ENCODE measurements around the gene INTS7.

The INTS7 gene

GRCh38 chr1:211902624-211903291 is 132.6 kb downstream of the INTS7 start:
- no peak for DNase-seq

GRCh38 chr1:211901945-211902344 is 133.4 kb downstream of the INTS7 start:
- no peak for DNase-seq

- DNase-seq = no peak
These were observed 134.9 kb downstream of the INTS7 start for GRCh38 chr1:211900441-211900840.

- no peak for DNase-seq
These were observed 138.4 kb downstream of the INTS7 start for GRCh38 chr1:211896958-211897357.

GRCh38 chr1:211895126-211895759 is 140.1 kb downstream of the INTS7 start:
- DNase-seq = no peak

GRCh38 chr1:211894312-211894711 is 141.0 kb downstream of the INTS7 start:
- DNase-seq = no peak

GRCh38 chr1:211893260-211893659 is 142.1 kb downstream of the INTS7 start:
- DNase-seq = no peak

GRCh38 chr1:211892577-211892976 is 142.8 kb downstream of the INTS7 start:
- no peak for DNase-seq

GRCh38 chr1:211891708-211892107 is 143.6 kb downstream of the INTS7 start:
- DNase-seq = no peak

Data from retina (tissue), 1 donor.